Lower lobe of right lung (tissue), 2 donors: ENCODE measurements around the gene RBMX. TPM values are rescaled to one million over a fixed set of nuclear protein-coding genes. Genes with fewer than 3 reads are reported as not detected.
"Not testable (repeated sequence)": the region's sequence is repeated elsewhere in the genome, so short reads cannot be mapped to it uniquely, and the experiment has no call there.

Source experiments
- ATAC-seq, 2 donors: fragments of 200-7000 bp; cut with Tn5 transposase; one replicate each; pipeline ENCODE4 v1.9.1; 2020 to 2022; ENCODE audit warnings: mild to moderate bottlenecking in 2 of 2, moderate library complexity in 2 of 2
- DNase-seq: peaks from one replicate; pipeline ENCODE4 v3.0.0-alpha.2; 2020
- H3K27ac ChIP-seq: fragments of 200-600 bp; one replicate; pipeline ENCODE4 v1.8.0; 2022
- H3K27me3 ChIP-seq: fragments of 200-600 bp; one replicate; pipeline ENCODE4 v1.8.0; 2022; ENCODE audit warnings: low read depth
- H3K36me3 ChIP-seq: fragments of 200-600 bp; one replicate; pipeline ENCODE4 v1.8.0; 2022; ENCODE audit warnings: mild to moderate bottlenecking
- H3K4me1 ChIP-seq: fragments of 200-600 bp; one replicate; pipeline ENCODE4 v1.8.0; 2022
- H3K4me3 ChIP-seq: fragments of 200-600 bp; one replicate; pipeline ENCODE4 v1.8.0; 2022; ENCODE audit warnings: mild to moderate bottlenecking
- H3K9me3 ChIP-seq: fragments of 200-600 bp; one replicate; pipeline ENCODE4 v1.8.0; 2022
- CTCF ChIP-seq: fragments of 200-600 bp; IDR thresholded peaks from one replicate; pipeline ENCODE4 v1.8.0; 2022; ENCODE audit warnings: antibody characterized with exemption, mild to moderate bottlenecking
- intact Hi-C: fragments of 100-400 bp; cut with DNase I; formaldehyde crosslinking; loops from one replicate; pipeline ENCODE4 v1.11.0; 2022
- total RNA-seq: library from RNA; stranded (reverse); fragmentation: NEBNext Ultra II Directional; extraction: Animal tissue kit (Norgen Biotek cat#: 25700); gene quantifications from one replicate; pipeline ENCODE4 v1.2.1, GENCODE V29; 2021
- donor health status: DM: no; HTN: yes; CAD: no; lungs with severe emphysema.

The RBMX gene
- total RNA-seq, 1 donor from 2014 or later = 114 TPM

DNA sequence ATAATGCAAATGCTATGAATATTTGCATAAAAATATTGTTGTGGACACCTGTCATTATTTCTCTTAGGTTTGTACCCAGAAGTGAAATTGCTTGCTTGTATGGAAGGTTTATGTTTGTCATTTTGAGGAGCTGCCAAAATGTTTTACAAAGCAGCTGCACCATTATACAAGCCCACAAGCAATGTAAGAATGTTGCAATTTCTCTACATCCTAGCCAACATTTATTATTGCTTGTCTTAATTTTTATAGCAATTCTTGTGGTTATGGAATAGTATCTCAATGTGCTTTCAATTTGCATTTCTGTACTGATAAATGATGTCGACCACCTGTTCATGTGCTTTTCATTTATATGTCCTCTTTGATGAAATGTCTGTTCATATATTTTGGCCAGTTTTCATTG is 18.7 kb upstream of the RBMX start:
- DNase-seq (no peak), ATAC-seq (no peak)
- H3K4me3 ChIP-seq = no peak overlapping the region
- TF ChIP-seq CTCF = no peak
- H3K9me3 ChIP-seq = no peaks in the 10 kb centered on the region
- H3K27ac ChIP-seq = no peak overlapping the region
- intact Hi-C loops = no loop called here
- no peaks in the 10 kb centered on the region for H3K4me1 ChIP-seq
- H3K27me3 ChIP-seq = no peaks in the 10 kb centered on the region
- no peaks in the 10 kb centered on the region for H3K36me3 ChIP-seq

DNA sequence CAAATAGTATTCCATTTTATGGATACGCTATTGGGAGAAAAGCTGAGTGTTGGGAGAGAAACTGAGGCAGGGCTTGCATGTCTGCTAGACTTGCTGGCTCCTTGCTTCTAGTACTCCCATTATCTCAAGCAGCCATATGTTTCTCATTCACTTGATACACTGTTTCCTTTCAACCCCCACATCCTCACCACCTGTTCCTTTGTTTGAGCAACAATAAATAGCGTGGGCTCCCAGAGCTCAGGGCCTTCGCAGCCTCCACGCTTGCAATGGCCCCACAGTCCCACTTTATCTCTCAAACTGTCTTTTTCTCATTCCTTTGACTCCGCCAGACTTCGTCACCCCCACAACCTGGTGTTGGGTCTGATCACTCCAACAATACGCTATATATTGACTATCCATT is 18.2 kb upstream of the RBMX start:
- H3K4me1 ChIP-seq, DNase-seq, H3K4me3 ChIP-seq, intact Hi-C loops, H3K27ac ChIP-seq, H3K27me3 ChIP-seq, H3K36me3 ChIP-seq, ATAC-seq, H3K9me3 ChIP-seq: not testable (repeated sequence)

GRCh38 chrX:136896121-136896914 is 15.8 kb upstream of the RBMX start:
- ATAC-seq = no peak
- Histone ChIP-seq H3K4me3 (no peak overlapping the region), H3K9me3 (no peaks in the 10 kb centered on the region), H3K4me1 (no peaks in the 10 kb centered on the region), H3K27me3 (no peaks in the 10 kb centered on the region), H3K27ac (no peak overlapping the region), H3K36me3 (no peaks in the 10 kb centered on the region)
- intact Hi-C loops = no loop called here
- DNase-seq = no peak
- no peak for TF ChIP-seq CTCF

- no peak for ATAC-seq
- TF ChIP-seq CTCF = no peak
- Histone ChIP-seq H3K4me3 (no peak overlapping the region), H3K27ac (no peak overlapping the region), H3K9me3 (no peaks in the 10 kb centered on the region), H3K36me3 (no peaks in the 10 kb centered on the region), H3K4me1 (no peaks in the 10 kb centered on the region), H3K27me3 (no peaks in the 10 kb centered on the region)
- no peak for DNase-seq
- intact Hi-C loops = no loop called here
Observed at GRCh38 chrX:136892412-136892811, 11.9 kb upstream of the RBMX start.

DNA sequence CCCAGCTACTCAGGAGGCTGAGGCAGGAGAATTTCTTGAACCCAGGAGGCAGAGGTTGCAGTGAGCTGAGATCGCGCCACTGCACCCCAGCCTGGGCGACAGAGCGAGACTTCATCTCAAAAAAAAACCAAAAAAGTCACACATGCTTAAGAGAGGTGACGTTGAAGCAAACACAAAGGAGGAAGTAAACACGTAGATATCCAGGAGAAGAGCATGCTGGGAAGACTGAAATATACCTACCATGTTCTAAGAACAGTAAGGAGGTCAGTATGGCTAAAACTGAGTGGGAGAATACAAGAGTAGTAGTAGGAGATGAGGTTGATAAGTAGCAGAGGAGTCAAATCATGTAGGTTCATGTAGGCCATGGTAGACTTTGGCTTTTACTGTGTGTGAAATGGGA is 10.1 kb upstream of the RBMX start:
- ATAC-seq, H3K9me3 ChIP-seq, H3K27me3 ChIP-seq, H3K4me1 ChIP-seq, DNase-seq, H3K36me3 ChIP-seq, intact Hi-C loops, H3K4me3 ChIP-seq, H3K27ac ChIP-seq: not testable (repeated sequence)

DNA sequence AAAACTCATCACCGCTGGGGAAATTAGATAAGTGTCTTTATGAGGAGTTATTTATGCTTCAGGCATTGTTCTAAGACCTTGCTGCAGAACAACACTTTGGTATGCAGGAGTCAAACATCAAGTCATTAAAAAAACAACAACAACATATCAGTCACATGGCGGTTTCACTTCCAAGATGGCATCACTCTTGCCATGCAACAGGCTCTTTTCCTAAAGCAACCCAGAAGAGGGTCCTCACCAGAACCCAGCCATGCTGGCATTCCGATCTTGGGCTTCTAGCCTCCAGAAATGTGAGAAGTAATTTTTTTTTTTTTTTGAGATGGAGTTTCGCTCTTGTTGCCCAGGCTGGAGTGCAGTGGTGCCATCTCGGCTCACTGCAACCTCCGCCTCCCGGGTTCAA is 8.7 kb upstream of the RBMX start:
- Histone ChIP-seq H3K4me1 (no peaks in the 10 kb centered on the region), H3K4me3 (no peak overlapping the region), H3K9me3 (no peaks in the 10 kb centered on the region), H3K27me3 (no peaks in the 10 kb centered on the region), H3K36me3 (no peaks in the 10 kb centered on the region), H3K27ac (no peak overlapping the region)
- TF ChIP-seq CTCF = no peak
- intact Hi-C loops = no loop called here
- DNase-seq = no peak
- ATAC-seq = no peak
